ENCODE results near the gene SLC35A3. TPM values are rescaled to one million over a fixed set of nuclear protein-coding genes. Genes with fewer than 3 reads are reported as not detected.

Gene SLC35A3
- 20.6 to 24.2 TPM (median 22.2 TPM) in 3 replicates for total RNA-seq

GRCh38 chr1:99969729-99970621, at the start of gene SLC35A3:
TSS of gene SLC35A3 (plus strand) at chr1:99969996. CDS start at chr1:99993555, 23,559 bp downstream.
- Mint-ChIP-seq H3K4me1 (peaks cover 46% of the 10 kb centered on the region), H3K4me3 (peak within 1 kb of the TSS; percentile 100), H3K27ac (peak within 1 kb of the TSS; percentile 99), H3K9me3 (no peaks in the 10 kb centered on the region), H3K27me3 (ENCODE audit: low read depth) (no peaks in the 10 kb centered on the region), H3K36me3 (no peaks in the 10 kb centered on the region)
- DNase-seq (ENCODE audit: low spot score in 2 of 2, unreplicated experiment in 2 of 2): peak; percentile 46 to 82
- TF ChIP-seq CTCF (IDR thresholded peaks at IDR 0.05; ENCODE audit: unreplicated experiment): no peak

GRCh38 chr1:99934801-99935200, 35.0 kb upstream of the SLC35A3 start:
- H3K27me3 Mint-ChIP-seq (ENCODE audit: low read depth): no peaks in the 10 kb centered on the region
- TF ChIP-seq CTCF (IDR thresholded peaks at IDR 0.05; ENCODE audit: unreplicated experiment): no peak
- no peak overlapping the region for H3K27ac Mint-ChIP-seq
- H3K4me3 Mint-ChIP-seq: no peak overlapping the region
- H3K36me3 Mint-ChIP-seq: no peaks in the 10 kb centered on the region
- no peak for DNase-seq (ENCODE audit: low spot score in 2 of 2, unreplicated experiment in 2 of 2)
- H3K4me1 Mint-ChIP-seq: peaks cover 5% of the 10 kb centered on the region
- peaks cover 8% of the 10 kb centered on the region for H3K9me3 Mint-ChIP-seq

- H3K27ac Mint-ChIP-seq: no peak overlapping the region
- peaks cover 8% of the 10 kb centered on the region for H3K9me3 Mint-ChIP-seq
- no peak for DNase-seq (ENCODE audit: low spot score in 2 of 2, unreplicated experiment in 2 of 2)
- TF ChIP-seq CTCF (IDR thresholded peaks at IDR 0.05; ENCODE audit: unreplicated experiment): no peak
- H3K4me1 Mint-ChIP-seq: peaks cover 4% of the 10 kb centered on the region
- H3K36me3 Mint-ChIP-seq: no peaks in the 10 kb centered on the region
- H3K27me3 Mint-ChIP-seq (ENCODE audit: low read depth): no peaks in the 10 kb centered on the region
- no peak overlapping the region for H3K4me3 Mint-ChIP-seq
Measured at GRCh38 chr1:99935534-99935933, 34.3 kb upstream of the SLC35A3 start.

GRCh38 chr1:99936071-99936470, 33.7 kb upstream of the SLC35A3 start:
- H3K36me3 Mint-ChIP-seq: no peaks in the 10 kb centered on the region
- TF ChIP-seq CTCF (IDR thresholded peaks at IDR 0.05; ENCODE audit: unreplicated experiment): no peak
- H3K27ac Mint-ChIP-seq: no peak overlapping the region
- no peak overlapping the region for H3K4me3 Mint-ChIP-seq
- no peaks in the 10 kb centered on the region for H3K27me3 Mint-ChIP-seq (ENCODE audit: low read depth)
- H3K4me1 Mint-ChIP-seq: peaks cover 4% of the 10 kb centered on the region
- no peak for DNase-seq (ENCODE audit: low spot score in 2 of 2, unreplicated experiment in 2 of 2)
- peaks cover 8% of the 10 kb centered on the region for H3K9me3 Mint-ChIP-seq

DNA sequence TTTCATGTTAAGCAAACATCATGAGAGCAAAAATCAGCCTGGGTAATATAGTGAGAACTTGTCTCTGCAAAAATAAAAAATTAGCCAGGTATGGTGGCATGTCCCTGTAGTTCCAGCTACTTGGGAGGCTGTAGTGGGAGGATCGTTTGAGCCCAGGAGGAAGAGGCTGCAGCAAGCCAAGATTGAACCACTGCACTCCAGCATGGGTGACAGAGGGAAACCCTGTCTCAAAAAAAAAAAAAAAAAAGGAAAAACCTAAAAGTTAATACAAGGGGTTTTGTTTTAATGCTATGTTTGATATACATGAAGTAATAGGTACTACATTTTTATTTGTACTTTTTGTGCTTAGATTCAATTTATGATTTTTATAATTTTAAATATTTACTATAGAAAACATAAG, 27.1 kb upstream of the SLC35A3 start:
- H3K27me3 Mint-ChIP-seq (ENCODE audit: low read depth): no peaks in the 10 kb centered on the region
- no peak for DNase-seq (ENCODE audit: low spot score in 2 of 2, unreplicated experiment in 2 of 2)
- no peak for TF ChIP-seq CTCF (IDR thresholded peaks at IDR 0.05; ENCODE audit: unreplicated experiment)
- no peaks in the 10 kb centered on the region for H3K9me3 Mint-ChIP-seq
- peaks cover 29% of the 10 kb centered on the region for H3K4me1 Mint-ChIP-seq
- peak overlapping the region; percentile 73 for H3K27ac Mint-ChIP-seq
- H3K4me3 Mint-ChIP-seq: no peak overlapping the region
- H3K36me3 Mint-ChIP-seq: no peaks in the 10 kb centered on the region
